Tibial nerve (tissue), 4 donors: ENCODE measurements around the gene SEPTIN8.
"Not testable (repeated sequence)": the region's sequence is repeated elsewhere in the genome, so short reads cannot be mapped to it uniquely, and the experiment has no call there.

Source experiments
- CTCF ChIP-seq, 5 experiments: fragments of 200-600 bp in 3 of 5; fragments of 450-650 bp in 2 of 5; sonication (generic) in 3 of 5; IDR thresholded peaks; one replicate each; pipeline ENCODE4 v1.5.1; 2016 to 2019; ENCODE audit warnings: antibody characterized with exemption in 5 of 5, mild to moderate bottlenecking in 3 of 5, moderate library complexity in 2 of 5
- EP300 ChIP-seq, 2 donors: sonication (generic); formaldehyde crosslinking; IDR thresholded peaks; one replicate each; pipeline ENCODE4 v1.6.1; 2017; ENCODE audit warnings: antibody characterized with exemption in 2 of 2, mild to moderate bottlenecking in 1 of 2
- POLR2A ChIP-seq, 2 donors: fragments of 450-650 bp; IDR thresholded peaks; one replicate each; pipeline ENCODE4 v1.6.1; 2017; ENCODE audit warnings: antibody characterized with exemption in 2 of 2, mild to moderate bottlenecking in 2 of 2, moderate library complexity in 2 of 2

- TF ChIP-seq CTCF, POLR2A, EP300 (IDR thresholded peaks at IDR 0.05): not testable (repeated sequence)
Measured at GRCh38 chr5:132806804-132807162, 29.7 kb upstream of the SEPTIN8 start.
